NT2/D1 (cell line): Measurements from ENCODE around the gene FYCO1.

ENCODE experiments used
- DNase-seq: peaks from one replicate; pipeline ENCODE4 v3.0.0-alpha.2; 2011; ENCODE audit warnings: low read depth, low spot score
- H3K27me3 ChIP-seq: 2 replicates; pipeline ENCODE4 v1.6.0; 2011; ENCODE audit warnings: mild to moderate bottlenecking; ENCODE audit not compliant: insufficient read length, insufficient read depth
- H3K36me3 ChIP-seq: 2 replicates; pipeline ENCODE4 v1.6.1; 2011; ENCODE audit warnings: mild to moderate bottlenecking, low read length, mixed read lengths; ENCODE audit not compliant: insufficient read depth, insufficient read length
- H3K4me1 ChIP-seq: 2 replicates; pipeline ENCODE4 v1.5.1; 2011; ENCODE audit not compliant: insufficient read depth, insufficient read length
- H3K4me3 ChIP-seq: 2 replicates; pipeline ENCODE4 v1.5.1; 2011; ENCODE audit warnings: low read depth; ENCODE audit not compliant: insufficient read length
- H3K9ac ChIP-seq: 2 replicates; pipeline ENCODE4 v1.6.0; 2011; ENCODE audit warnings: low read depth; ENCODE audit not compliant: insufficient read length
- H3K9me3 ChIP-seq: 2 replicates; pipeline ENCODE4 v1.5.1; 2011; ENCODE audit warnings: mild to moderate bottlenecking, low read length; ENCODE audit not compliant: insufficient read depth
- SUZ12 ChIP-seq: IDR thresholded peaks from 2 replicates; pipeline ENCODE4 v1.6.1; 2011; ENCODE audit not compliant: insufficient read length, insufficient read depth; ENCODE audit errors: extremely low read depth
- YY1 ChIP-seq: IDR thresholded peaks from 2 replicates; pipeline ENCODE4 v1.6.1; 2011; ENCODE audit not compliant: insufficient read length, insufficient read depth
- ZNF274 ChIP-seq: IDR thresholded peaks from 2 replicates; pipeline ENCODE4 v1.6.1; 2011; ENCODE audit warnings: mild to moderate bottlenecking, low read depth, low read length

FYCO1 gene

GRCh38 chr3:45993421-45994027 lies 2.1 kb downstream of the FYCO1 start:
- H3K27me3 ChIP-seq = no peaks in the 10 kb centered on the region
- TF ChIP-seq YY1 (no peak), SUZ12 (no peak), ZNF274 (no peak)
- H3K9me3 ChIP-seq = no peaks in the 10 kb centered on the region
- H3K4me3 ChIP-seq = no peak overlapping the region
- DNase-seq = no peak
- no peak overlapping the region for H3K9ac ChIP-seq
- H3K36me3 ChIP-seq = peaks cover 3% of the 10 kb centered on the region
- H3K4me1 ChIP-seq = peaks cover 9% of the 10 kb centered on the region

GRCh38 chr3:45992821-45993221 lies 2.8 kb downstream of the FYCO1 start:
- DNase-seq = peak; percentile 60
- H3K4me3 ChIP-seq = no peak overlapping the region
- no peaks in the 10 kb centered on the region for H3K27me3 ChIP-seq
- peaks cover 3% of the 10 kb centered on the region for H3K36me3 ChIP-seq
- no peak for TF ChIP-seq YY1
- H3K4me1 ChIP-seq = peaks cover 13% of the 10 kb centered on the region
- H3K9me3 ChIP-seq = no peaks in the 10 kb centered on the region
- H3K9ac ChIP-seq = no peak overlapping the region

DNA sequence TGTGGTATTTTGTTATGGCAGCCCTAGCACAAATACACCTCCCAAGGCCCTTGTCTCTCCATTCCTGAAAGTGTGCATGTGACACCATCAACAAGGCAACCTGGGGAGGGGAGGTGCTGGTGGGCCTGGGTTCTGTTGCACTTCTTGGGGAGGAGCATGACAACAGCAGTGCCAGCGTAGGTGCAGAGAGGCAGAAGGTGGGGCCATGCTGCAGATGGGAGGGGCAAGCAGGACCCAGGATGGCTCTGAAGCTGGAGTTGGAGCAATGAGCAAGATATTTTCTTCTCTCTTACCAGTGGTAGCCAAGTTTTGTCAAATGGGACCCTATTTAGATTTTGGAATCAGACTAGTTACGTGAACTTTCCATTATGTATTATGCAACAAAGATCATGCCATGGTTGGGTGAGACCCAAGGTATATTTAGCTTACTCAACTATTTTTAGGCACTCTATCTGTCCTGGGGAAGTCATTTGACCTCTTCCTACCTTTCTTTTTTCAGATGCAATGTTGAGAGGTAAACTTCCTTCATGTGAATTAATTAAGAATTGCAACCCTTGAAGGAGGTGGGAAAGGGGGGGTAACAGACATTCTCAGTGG lies 3.4 kb downstream of the FYCO1 start:
- Histone ChIP-seq H3K27me3 (no peaks in the 10 kb centered on the region), H3K9me3 (no peaks in the 10 kb centered on the region), H3K4me1 (peaks cover 13% of the 10 kb centered on the region), H3K36me3 (peaks cover 3% of the 10 kb centered on the region), H3K4me3 (no peak overlapping the region), H3K9ac (no peak overlapping the region)
- no peak for DNase-seq
- no peak for TF ChIP-seq ZNF274
- no peak for TF ChIP-seq SUZ12

DNA sequence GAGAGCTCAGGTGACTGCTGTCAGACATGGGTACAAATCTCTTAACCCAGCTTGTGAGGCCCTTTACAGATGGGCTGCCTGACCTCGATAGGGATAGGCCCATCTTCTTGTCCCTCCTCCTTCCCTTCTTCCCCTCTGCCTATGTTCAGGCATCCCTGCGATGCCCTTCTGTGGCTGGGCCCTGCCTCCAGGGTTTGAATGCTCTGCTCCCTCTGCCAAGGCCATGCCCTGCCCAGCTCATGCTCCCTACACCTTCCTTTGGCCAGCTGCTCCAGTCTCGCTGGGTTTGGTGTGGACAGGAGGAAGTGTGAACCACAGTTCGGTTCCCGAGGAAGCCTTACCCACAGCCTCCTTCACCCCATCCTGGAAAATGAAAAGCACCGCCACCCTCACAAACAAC lies 4.3 kb downstream of the FYCO1 start:
- H3K27me3 ChIP-seq = no peaks in the 10 kb centered on the region
- peaks cover 13% of the 10 kb centered on the region for H3K4me1 ChIP-seq
- H3K36me3 ChIP-seq = peaks cover 3% of the 10 kb centered on the region
- TF ChIP-seq ZNF274 = no peak
- no peak for TF ChIP-seq YY1
- no peak for TF ChIP-seq SUZ12
- H3K4me3 ChIP-seq = no peak overlapping the region
- H3K9me3 ChIP-seq = no peaks in the 10 kb centered on the region
- DNase-seq = no peak
- no peak overlapping the region for H3K9ac ChIP-seq

DNA sequence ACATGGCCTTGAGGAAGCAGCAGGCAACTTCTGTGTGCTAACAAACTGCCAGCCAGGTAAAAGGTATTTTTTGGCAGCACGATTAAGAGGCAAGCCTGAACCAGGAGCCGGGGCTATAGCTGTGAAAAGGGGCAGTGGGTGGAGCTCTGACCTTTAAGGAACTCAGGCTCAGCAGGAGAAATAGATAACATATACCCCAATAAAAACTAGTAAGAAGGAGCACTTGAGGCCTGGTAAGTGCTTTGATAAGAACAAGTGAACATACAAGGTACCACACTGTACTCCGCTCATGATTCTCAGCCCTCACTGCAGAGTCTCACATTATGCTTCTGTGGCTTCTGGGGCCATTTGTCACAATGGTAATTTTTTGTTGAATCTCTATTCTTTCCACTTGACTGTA lies 5.4 kb downstream of the FYCO1 start:
- no peak for DNase-seq
- H3K36me3 ChIP-seq = peaks cover 3% of the 10 kb centered on the region
- H3K4me1 ChIP-seq = peaks cover 13% of the 10 kb centered on the region
- no peak overlapping the region for H3K9ac ChIP-seq
- H3K4me3 ChIP-seq = no peak overlapping the region
- no peaks in the 10 kb centered on the region for H3K9me3 ChIP-seq
- no peak for TF ChIP-seq ZNF274
- TF ChIP-seq YY1 = no peak
- TF ChIP-seq SUZ12 = no peak
- no peaks in the 10 kb centered on the region for H3K27me3 ChIP-seq

- no peaks in the 10 kb centered on the region for H3K27me3 ChIP-seq
- no peak for TF ChIP-seq SUZ12
- no peak for TF ChIP-seq ZNF274
- no peak for TF ChIP-seq YY1
- H3K9ac ChIP-seq = no peak overlapping the region
- H3K9me3 ChIP-seq = no peaks in the 10 kb centered on the region
- no peak for DNase-seq
- H3K4me3 ChIP-seq = no peak overlapping the region
- peaks cover 13% of the 10 kb centered on the region for H3K36me3 ChIP-seq
- peaks cover 13% of the 10 kb centered on the region for H3K4me1 ChIP-seq
Measured at GRCh38 chr3:45988804-45989203, 6.8 kb downstream of the FYCO1 start.

GRCh38 chr3:45988362-45988761 lies 7.3 kb downstream of the FYCO1 start:
- Histone ChIP-seq H3K4me3 (no peak overlapping the region), H3K4me1 (peaks cover 11% of the 10 kb centered on the region), H3K9ac (no peak overlapping the region), H3K27me3 (no peaks in the 10 kb centered on the region), H3K36me3 (peaks cover 15% of the 10 kb centered on the region), H3K9me3 (no peaks in the 10 kb centered on the region)
- no peak for DNase-seq
- TF ChIP-seq SUZ12 (no peak), YY1 (no peak), ZNF274 (no peak)
